ENCODE data around the gene CES2.

The CES2 gene

DNA sequence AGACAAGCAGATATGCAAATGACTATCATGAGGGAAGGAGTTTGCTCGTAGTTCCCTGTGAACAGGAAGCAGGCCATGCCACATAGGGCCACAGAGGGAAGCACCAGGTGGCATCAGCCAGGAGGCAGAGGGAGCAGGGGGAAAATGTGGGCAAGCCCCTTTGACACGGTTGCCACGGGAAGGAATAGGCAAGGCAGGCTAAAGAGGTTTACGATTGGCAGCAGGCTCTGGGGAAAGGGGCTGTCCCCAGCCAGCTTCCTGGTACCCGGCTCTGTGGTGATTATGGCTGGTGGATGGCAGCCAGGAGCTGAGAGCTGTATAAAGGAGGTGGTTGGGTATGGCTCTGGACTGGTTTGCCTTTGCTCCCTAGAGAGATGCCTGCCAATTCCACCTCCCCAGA is 26.6 kb downstream of the CES2 start:
- Histone ChIP-seq H3K4ac (ENCODE audit: low read depth in 1 of 2, low read length in 2 of 2) (no peak overlapping the region), H3K9me3 (ENCODE audit: control insufficient read depth, low read length) (no peaks in the 10 kb centered on the region), H4K8ac (ENCODE audit: low read length) (no peak overlapping the region), H2AK5ac (ENCODE audit: low read length, severe bottlenecking) (no peak overlapping the region), H2BK12ac (ENCODE audit: low read length in 2 of 2) (no peak overlapping the region), H2BK15ac (ENCODE audit: low read depth, poor library complexity, severe bottlenecking) (no peak overlapping the region), H3K4me1 (ENCODE audit: control insufficient read depth, insufficient read depth, low read depth, low read length) (no peaks in the 10 kb centered on the region), H3K14ac (ENCODE audit: low read length in 2 of 2) (no peak overlapping the region), H3K23ac (ENCODE audit: low read length in 2 of 2) (no peak overlapping the region), H3K9ac (ENCODE audit: low read length) (no peak overlapping the region), H3K79me1 (replicated peaks; ENCODE audit: low read length, poor library complexity, severe bottlenecking) (no peaks in the 10 kb centered on the region), H2BK5ac (ENCODE audit: low read depth, low read length, poor library complexity, severe bottlenecking) (no peak overlapping the region), H3K4me2 (ENCODE audit: low read length, poor library complexity, severe bottlenecking) (no peak overlapping the region), H4K91ac (ENCODE audit: low read length) (no peak overlapping the region), H2BK120ac (ENCODE audit: low read depth, low read length) (no peak overlapping the region), H3K4me3 (ENCODE audit: insufficient read depth in 1 of 2, low read depth in 1 of 2, low read length in 2 of 2) (no peak overlapping the region), H3K27ac (ENCODE audit: low read length, poor library complexity, severe bottlenecking) (no peak overlapping the region), H3K36me3 (ENCODE audit: control insufficient read depth in 1 of 2, insufficient read depth in 2 of 2, low read depth in 1 of 2, low read length in 2 of 2) (no peaks in the 10 kb centered on the region), H2AFZ (ENCODE audit: low read depth, low read length) (no peak overlapping the region), H3K27me3 (ENCODE audit: control insufficient read depth in 1 of 2, insufficient read depth in 1 of 2, low read length in 2 of 2) (peaks cover 31 to 37% of the 10 kb centered on the region in 2 experiments), H3K18ac (ENCODE audit: low read depth in 1 of 2, low read length in 2 of 2) (no peak overlapping the region)
- no peak for DNase-seq
- WGBS: 92% methylated on average over 5 of the region's 5 CpGs

DNA sequence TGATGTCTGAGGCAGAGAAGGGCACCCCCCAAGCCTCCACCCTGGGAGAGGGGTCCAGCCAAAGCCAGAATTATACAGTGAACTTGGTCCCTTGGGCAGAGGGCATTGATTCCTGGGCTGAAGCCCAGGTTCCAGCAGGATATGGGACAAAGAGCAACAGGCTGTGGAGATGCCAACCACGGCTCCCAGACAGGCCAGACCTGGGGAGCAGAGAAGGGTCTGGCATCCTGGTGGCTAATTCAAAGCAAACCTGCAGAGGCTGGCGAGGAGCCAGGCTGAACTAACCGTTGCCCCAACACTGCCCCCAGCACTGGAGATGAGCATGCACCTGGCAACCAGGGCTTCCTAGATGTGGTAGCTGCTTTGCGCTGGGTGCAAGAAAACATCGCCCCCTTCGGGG is 28.7 kb downstream of the CES2 start:
- H2BK5ac ChIP-seq (ENCODE audit: low read depth, low read length, poor library complexity, severe bottlenecking): no peak overlapping the region
- no peak overlapping the region for H3K23ac ChIP-seq (ENCODE audit: low read length in 2 of 2)
- H2BK120ac ChIP-seq (ENCODE audit: low read depth, low read length): no peak overlapping the region
- no peak overlapping the region for H3K14ac ChIP-seq (ENCODE audit: low read length in 2 of 2)
- no peak overlapping the region for H2AFZ ChIP-seq (ENCODE audit: low read depth, low read length)
- peaks cover 29 to 31% of the 10 kb centered on the region in 2 experiments for H3K27me3 ChIP-seq (ENCODE audit: control insufficient read depth in 1 of 2, insufficient read depth in 1 of 2, low read length in 2 of 2)
- H2BK15ac ChIP-seq (ENCODE audit: low read depth, poor library complexity, severe bottlenecking): no peak overlapping the region
- H2AK5ac ChIP-seq (ENCODE audit: low read length, severe bottlenecking): no peak overlapping the region
- no peak overlapping the region for H3K4me3 ChIP-seq (ENCODE audit: insufficient read depth in 1 of 2, low read depth in 1 of 2, low read length in 2 of 2)
- no peak for DNase-seq
- no peak overlapping the region for H4K8ac ChIP-seq (ENCODE audit: low read length)
- no peak overlapping the region for H3K18ac ChIP-seq (ENCODE audit: low read depth in 1 of 2, low read length in 2 of 2)
- no peak overlapping the region for H4K91ac ChIP-seq (ENCODE audit: low read length)
- H3K4me2 ChIP-seq (ENCODE audit: low read length, poor library complexity, severe bottlenecking): no peak overlapping the region
- 79% methylated on average over 6 of the region's 6 CpGs for WGBS
- no peaks in the 10 kb centered on the region for H3K4me1 ChIP-seq (ENCODE audit: control insufficient read depth, insufficient read depth, low read depth, low read length)
- no peaks in the 10 kb centered on the region for H3K79me1 ChIP-seq (replicated peaks; ENCODE audit: low read length, poor library complexity, severe bottlenecking)
- H3K36me3 ChIP-seq (ENCODE audit: control insufficient read depth in 1 of 2, insufficient read depth in 2 of 2, low read depth in 1 of 2, low read length in 2 of 2): no peaks in the 10 kb centered on the region
- no peak overlapping the region for H2BK12ac ChIP-seq (ENCODE audit: low read length in 2 of 2)
- H3K27ac ChIP-seq (ENCODE audit: low read length, poor library complexity, severe bottlenecking): no peak overlapping the region
- H3K9ac ChIP-seq (ENCODE audit: low read length): no peak overlapping the region
- no peaks in the 10 kb centered on the region for H3K9me3 ChIP-seq (ENCODE audit: control insufficient read depth, low read length)
- peak overlapping the region in 1 of 2 experiments; percentile 18 for H3K4ac ChIP-seq (ENCODE audit: low read depth in 1 of 2, low read length in 2 of 2)

GRCh38 chr16:66968847-66969246 is 33.5 kb downstream of the CES2 start:
- Histone ChIP-seq H3K9me3 (ENCODE audit: control insufficient read depth, low read length) (no peaks in the 10 kb centered on the region), H3K79me1 (replicated peaks; ENCODE audit: low read length, poor library complexity, severe bottlenecking) (no peaks in the 10 kb centered on the region), H2BK12ac (ENCODE audit: low read length in 2 of 2) (no peak overlapping the region), H3K23ac (ENCODE audit: low read length in 2 of 2) (no peak overlapping the region), H2AK5ac (ENCODE audit: low read length, severe bottlenecking) (no peak overlapping the region), H2AFZ (ENCODE audit: low read depth, low read length) (no peak overlapping the region), H2BK120ac (ENCODE audit: low read depth, low read length) (no peak overlapping the region), H2BK15ac (ENCODE audit: low read depth, poor library complexity, severe bottlenecking) (no peak overlapping the region), H3K14ac (ENCODE audit: low read length in 2 of 2) (no peak overlapping the region), H4K91ac (ENCODE audit: low read length) (no peak overlapping the region), H2BK5ac (ENCODE audit: low read depth, low read length, poor library complexity, severe bottlenecking) (no peak overlapping the region), H3K9ac (ENCODE audit: low read length) (no peak overlapping the region), H3K27me3 (ENCODE audit: control insufficient read depth in 1 of 2, insufficient read depth in 1 of 2, low read length in 2 of 2) (peaks cover 25 to 42% of the 10 kb centered on the region in 2 experiments), H4K8ac (ENCODE audit: low read length) (no peak overlapping the region), H3K4me2 (ENCODE audit: low read length, poor library complexity, severe bottlenecking) (no peak overlapping the region), H3K27ac (ENCODE audit: low read length, poor library complexity, severe bottlenecking) (no peak overlapping the region), H3K4me3 (ENCODE audit: insufficient read depth in 1 of 2, low read depth in 1 of 2, low read length in 2 of 2) (no peak overlapping the region), H3K4me1 (ENCODE audit: control insufficient read depth, insufficient read depth, low read depth, low read length) (peaks cover 19% of the 10 kb centered on the region), H3K4ac (ENCODE audit: low read depth in 1 of 2, low read length in 2 of 2) (no peak overlapping the region), H3K18ac (ENCODE audit: low read depth in 1 of 2, low read length in 2 of 2) (no peak overlapping the region), H3K36me3 (ENCODE audit: control insufficient read depth in 1 of 2, insufficient read depth in 2 of 2, low read depth in 1 of 2, low read length in 2 of 2) (no peaks in the 10 kb centered on the region)
- no peak for DNase-seq
- WGBS: 73% methylated on average over 5 of the region's 5 CpGs

DNA sequence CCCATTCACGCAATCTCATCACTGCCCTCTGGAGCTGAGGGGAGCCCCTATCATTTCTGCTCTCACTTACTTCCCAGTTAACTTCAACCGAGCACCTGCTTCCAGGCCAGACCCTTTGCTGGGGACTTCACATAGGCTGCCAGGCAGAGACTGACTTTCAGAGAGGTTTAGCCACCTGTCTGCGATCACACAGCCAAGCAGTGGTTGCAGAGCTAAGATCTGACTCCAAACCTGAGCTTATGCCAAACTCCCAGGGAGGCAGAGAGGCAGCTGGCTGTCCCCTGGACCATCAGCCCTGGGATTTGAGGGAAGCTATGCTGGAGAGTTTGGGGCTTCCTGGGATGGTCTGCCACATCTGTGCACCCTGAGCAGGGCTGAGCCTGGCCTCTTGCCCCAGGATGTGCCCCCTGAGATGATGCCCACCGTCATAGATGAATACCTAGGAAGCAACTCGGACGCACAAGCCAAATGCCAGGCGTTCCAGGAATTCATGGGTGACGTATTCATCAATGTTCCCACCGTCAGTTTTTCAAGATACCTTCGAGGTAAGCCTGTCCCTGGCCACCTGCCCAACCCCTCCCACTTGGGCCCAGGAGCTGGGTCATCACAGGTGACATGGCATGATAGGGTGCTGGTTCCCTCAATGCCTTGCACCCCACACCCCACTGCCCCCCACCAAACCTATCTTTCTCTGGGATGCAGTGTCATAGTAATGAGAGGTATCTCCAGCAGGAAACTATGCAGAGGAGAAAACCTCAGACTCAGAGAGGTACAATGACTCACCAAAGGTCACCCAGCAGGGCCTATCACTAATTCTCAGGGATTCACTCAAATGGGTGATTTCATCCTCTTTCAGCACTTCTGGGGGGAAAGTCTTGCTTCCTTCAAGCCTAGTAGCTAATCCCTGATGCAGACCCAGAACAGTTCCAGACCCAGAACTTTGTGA is 35.7 kb downstream of the CES2 start:
- Histone ChIP-seq H3K9ac (ENCODE audit: low read length) (no peak overlapping the region), H2AFZ (ENCODE audit: low read depth, low read length) (no peak overlapping the region), H3K23ac (ENCODE audit: low read length in 2 of 2) (no peak overlapping the region), H3K4ac (ENCODE audit: low read depth in 1 of 2, low read length in 2 of 2) (no peak overlapping the region), H3K4me3 (ENCODE audit: insufficient read depth in 1 of 2, low read depth in 1 of 2, low read length in 2 of 2) (no peak overlapping the region), H3K27ac (ENCODE audit: low read length, poor library complexity, severe bottlenecking) (peak overlapping the region; percentile 44), H3K36me3 (ENCODE audit: control insufficient read depth in 1 of 2, insufficient read depth in 2 of 2, low read depth in 1 of 2, low read length in 2 of 2) (no peaks in the 10 kb centered on the region), H3K14ac (ENCODE audit: low read length in 2 of 2) (no peak overlapping the region), H4K8ac (ENCODE audit: low read length) (no peak overlapping the region), H2BK15ac (ENCODE audit: low read depth, poor library complexity, severe bottlenecking) (no peak overlapping the region), H2BK12ac (ENCODE audit: low read length in 2 of 2) (no peak overlapping the region), H3K27me3 (ENCODE audit: control insufficient read depth in 1 of 2, insufficient read depth in 1 of 2, low read length in 2 of 2) (peaks cover 8 to 20% of the 10 kb centered on the region in 2 experiments), H3K4me1 (ENCODE audit: control insufficient read depth, insufficient read depth, low read depth, low read length) (peaks cover 19% of the 10 kb centered on the region), H3K4me2 (ENCODE audit: low read length, poor library complexity, severe bottlenecking) (peak overlapping the region; percentile 7), H2BK5ac (ENCODE audit: low read depth, low read length, poor library complexity, severe bottlenecking) (peak overlapping the region; percentile 10), H2AK5ac (ENCODE audit: low read length, severe bottlenecking) (no peak overlapping the region), H3K18ac (ENCODE audit: low read depth in 1 of 2, low read length in 2 of 2) (no peak overlapping the region), H3K79me1 (replicated peaks; ENCODE audit: low read length, poor library complexity, severe bottlenecking) (no peaks in the 10 kb centered on the region), H3K9me3 (ENCODE audit: control insufficient read depth, low read length) (no peaks in the 10 kb centered on the region), H4K91ac (ENCODE audit: low read length) (no peak overlapping the region), H2BK120ac (ENCODE audit: low read depth, low read length) (no peak overlapping the region)
- DNase-seq: peak; percentile 36
- 74% methylated on average over 10 of the region's 10 CpGs for WGBS

All from mesenchymal stem cell (in vitro differentiated cells and primary cell).